MCF 10A (cell line): ENCODE results near the gene PGLYRP4. TPM values are rescaled to one million over a fixed set of nuclear protein-coding genes. Genes with fewer than 3 reads are reported as not detected.
A peak's percentile ranks its signal among the peaks of the same experiment; 100 is the strongest.

Experiments
- BruUV-seq: library from RNA; stranded (reverse); fragments of 400-500 nt; replicated peaks from 2 replicates; lab custom pipeline; 2021; lab: Mats Ljungman, UMichigan
- CTCF ChIA-PET: fragments of 300-600 bp; sonication (Branson Sonifier 250); formaldehyde crosslinking; extraction: SDS; loops from one replicate; lab custom pipeline; 2021; ENCODE audit warnings: antibody characterized with exemption, inconsistent platforms; lab: Yijun Ruan, JAX
- POLR2A ChIA-PET: fragments of 300-600, 350-650 bp; sonication (Branson Sonifier 250); formaldehyde crosslinking; extraction: SDS; loops from one replicate; lab custom pipeline; 2020; ENCODE audit warnings: antibody characterized with exemption, inconsistent platforms; lab: Yijun Ruan, JAX
- DNase-seq: peaks from one replicate; pipeline ENCODE4 v3.0.0-alpha.2; 2018; ENCODE audit not compliant: unreplicated experiment
- H3K27ac Mint-ChIP-seq: one replicate; pipeline ENCODE4 v1.8.0; 2022; ENCODE audit warnings: mild to moderate bottlenecking, low read depth, mixed read lengths; ENCODE audit not compliant: unreplicated experiment
- H3K27me3 Mint-ChIP-seq: one replicate; pipeline ENCODE4 v1.8.0; 2022; ENCODE audit warnings: mixed read lengths; ENCODE audit not compliant: insufficient read depth, unreplicated experiment
- H3K36me3 Mint-ChIP-seq: one replicate; pipeline ENCODE4 v1.8.0; 2022; ENCODE audit warnings: mild to moderate bottlenecking, moderate library complexity, mixed read lengths; ENCODE audit not compliant: insufficient read depth, unreplicated experiment
- H3K4me1 Mint-ChIP-seq: one replicate; pipeline ENCODE4 v1.8.0; 2022; ENCODE audit warnings: mixed read lengths; ENCODE audit not compliant: insufficient read depth, unreplicated experiment
- H3K4me3 Mint-ChIP-seq: one replicate; pipeline ENCODE4 v1.8.0; 2022; ENCODE audit warnings: mild to moderate bottlenecking, moderate library complexity, mixed read lengths; ENCODE audit not compliant: unreplicated experiment
- H3K9me3 Mint-ChIP-seq: one replicate; pipeline ENCODE4 v1.8.0; 2022; ENCODE audit warnings: mixed read lengths; ENCODE audit not compliant: unreplicated experiment
- intact Hi-C: fragments of 100-400 bp; cut with micrococcal nuclease; formaldehyde crosslinking; loops from 2 replicates; pipeline ENCODE4 v1.14.1; 2022
- total RNA-seq: library from RNA; stranded (reverse); gene quantifications from 2 replicates; pipeline ENCODE4 v1.2.3, GENCODE V29; 2022
- TF ChIP-seq, protein P1 (sequence below): fragments of 200-600 bp; IDR thresholded peaks from one replicate; pipeline ENCODE4 v1.8.0; 2022; ENCODE audit warnings: antibody characterized with exemption, mild to moderate bottlenecking; ENCODE audit not compliant: unreplicated experiment

The PGLYRP4 gene
- total RNA-seq, 1 experiment from 2014 or later, result not detected

GRCh38 chr1:153360592-153361479 is 12.2 kb upstream of the PGLYRP4 start:
- TF ChIP-seq, protein P1, sequence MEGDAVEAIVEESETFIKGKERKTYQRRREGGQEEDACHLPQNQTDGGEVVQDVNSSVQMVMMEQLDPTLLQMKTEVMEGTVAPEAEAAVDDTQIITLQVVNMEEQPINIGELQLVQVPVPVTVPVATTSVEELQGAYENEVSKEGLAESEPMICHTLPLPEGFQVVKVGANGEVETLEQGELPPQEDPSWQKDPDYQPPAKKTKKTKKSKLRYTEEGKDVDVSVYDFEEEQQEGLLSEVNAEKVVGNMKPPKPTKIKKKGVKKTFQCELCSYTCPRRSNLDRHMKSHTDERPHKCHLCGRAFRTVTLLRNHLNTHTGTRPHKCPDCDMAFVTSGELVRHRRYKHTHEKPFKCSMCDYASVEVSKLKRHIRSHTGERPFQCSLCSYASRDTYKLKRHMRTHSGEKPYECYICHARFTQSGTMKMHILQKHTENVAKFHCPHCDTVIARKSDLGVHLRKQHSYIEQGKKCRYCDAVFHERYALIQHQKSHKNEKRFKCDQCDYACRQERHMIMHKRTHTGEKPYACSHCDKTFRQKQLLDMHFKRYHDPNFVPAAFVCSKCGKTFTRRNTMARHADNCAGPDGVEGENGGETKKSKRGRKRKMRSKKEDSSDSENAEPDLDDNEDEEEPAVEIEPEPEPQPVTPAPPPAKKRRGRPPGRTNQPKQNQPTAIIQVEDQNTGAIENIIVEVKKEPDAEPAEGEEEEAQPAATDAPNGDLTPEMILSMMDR, result no peak
- Mint-ChIP-seq H3K4me1 (peaks cover 75% of the 10 kb centered on the region), H3K27ac (no peak overlapping the region), H3K36me3 (peaks cover 10% of the 10 kb centered on the region), H3K4me3 (no peak overlapping the region), H3K27me3 (no peaks in the 10 kb centered on the region), H3K9me3 (no peaks in the 10 kb centered on the region)
- CTCF ChIA-PET, result interaction anchor here (0.5 to 28.2 kb wide), 4 partner anchors 8 to 211 kb away, joined by 3 to 1438 read pairs (median 28); no protein-coding TSS in a partner anchor
- BruUV-seq, result no TSS peak
- intact Hi-C loops, result no loop called here
- POLR2A ChIA-PET, result interaction anchor here (1.2 to 1.4 kb wide), 2 partner anchors 15 to 24 kb away, joined by 3 to 6 read pairs; partner anchors contain the start of gene S100A12
- no peak for DNase-seq

- Mint-ChIP-seq H3K27me3 (no peaks in the 10 kb centered on the region), H3K4me3 (no peak overlapping the region), H3K4me1 (peaks cover 68% of the 10 kb centered on the region), H3K27ac (no peak overlapping the region), H3K9me3 (no peaks in the 10 kb centered on the region), H3K36me3 (peaks cover 8% of the 10 kb centered on the region)
- ChIA-PET CTCF (interaction anchor here (28.2 kb wide), 1 partner anchor 136 kb away, joined by 1438 read pairs; no protein-coding TSS in a partner anchor), POLR2A (interaction anchor here (0.6 to 1.2 kb wide), 2 partner anchors 25 to 35 kb away, joined by 3 read pairs; no protein-coding TSS in a partner anchor)
- DNase-seq, result no peak
- TF ChIP-seq, protein P1, result no peak
- BruUV-seq, result no TSS peak
- intact Hi-C loops, result no loop called here
These were observed 11.5 kb upstream of the PGLYRP4 start for GRCh38 chr1:153360190-153360589.

- Mint-ChIP-seq H3K27ac (no peak overlapping the region), H3K4me3 (no peak overlapping the region), H3K4me1 (peaks cover 59% of the 10 kb centered on the region), H3K27me3 (no peaks in the 10 kb centered on the region), H3K9me3 (no peaks in the 10 kb centered on the region), H3K36me3 (peaks cover 8% of the 10 kb centered on the region)
- intact Hi-C loops, result no loop called here
- TF ChIP-seq, protein P1, result no peak
- ChIA-PET POLR2A (interaction anchor here (1.2 to 1.3 kb wide), 2 partner anchors 9 to 26 kb away, joined by 3 read pairs; no protein-coding TSS in a partner anchor), CTCF (interaction anchor here (0.7 to 28.2 kb wide), 8 partner anchors 7 to 797 kb away, joined by 3 to 1438 read pairs (median 8); partner anchors contain the start of gene PGLYRP4)
- no TSS peak for BruUV-seq
- DNase-seq, result no peak
These were observed 10.6 kb upstream of the PGLYRP4 start for GRCh38 chr1:153359241-153359640.

GRCh38 chr1:153358691-153358975 is 10.0 kb upstream of the PGLYRP4 start:
- DNase-seq, result no peak
- ChIA-PET CTCF (interaction anchor here (0.6 to 28.2 kb wide), 13 partner anchors 7 to 210 kb away, joined by 3 to 1438 read pairs (median 6); partner anchors contain the start of genes PGLYRP4 and S100A12), POLR2A (interaction anchor here (0.6 to 2.6 kb wide), 14 partner anchors 10 to 636 kb away, joined by 3 to 24 read pairs (median 6); partner anchors contain the start of genes PGLYRP4, S100A12 and S100A8)
- H3K9me3 Mint-ChIP-seq, result no peaks in the 10 kb centered on the region
- intact Hi-C loops, result no loop called here
- H3K36me3 Mint-ChIP-seq, result peaks cover 8% of the 10 kb centered on the region
- H3K4me1 Mint-ChIP-seq, result peaks cover 56% of the 10 kb centered on the region
- no TSS peak for BruUV-seq
- peak overlapping the region; percentile 69 for H3K4me3 Mint-ChIP-seq
- TF ChIP-seq, protein P1, result no peak
- no peak overlapping the region for H3K27ac Mint-ChIP-seq
- no peaks in the 10 kb centered on the region for H3K27me3 Mint-ChIP-seq
